HG03558 (cell line): ENCODE data around the gene TEX14.

Source experiments
- ATAC-seq: cut with Tn5 transposase; IDR thresholded peaks from one replicate; pipeline ENCODE4 v1.9.1; 2021; ENCODE audit warnings: moderate number of reproducible peaks; ENCODE audit not compliant: unreplicated experiment; ENCODE audit errors: extremely low read depth

The TEX14 gene

DNA sequence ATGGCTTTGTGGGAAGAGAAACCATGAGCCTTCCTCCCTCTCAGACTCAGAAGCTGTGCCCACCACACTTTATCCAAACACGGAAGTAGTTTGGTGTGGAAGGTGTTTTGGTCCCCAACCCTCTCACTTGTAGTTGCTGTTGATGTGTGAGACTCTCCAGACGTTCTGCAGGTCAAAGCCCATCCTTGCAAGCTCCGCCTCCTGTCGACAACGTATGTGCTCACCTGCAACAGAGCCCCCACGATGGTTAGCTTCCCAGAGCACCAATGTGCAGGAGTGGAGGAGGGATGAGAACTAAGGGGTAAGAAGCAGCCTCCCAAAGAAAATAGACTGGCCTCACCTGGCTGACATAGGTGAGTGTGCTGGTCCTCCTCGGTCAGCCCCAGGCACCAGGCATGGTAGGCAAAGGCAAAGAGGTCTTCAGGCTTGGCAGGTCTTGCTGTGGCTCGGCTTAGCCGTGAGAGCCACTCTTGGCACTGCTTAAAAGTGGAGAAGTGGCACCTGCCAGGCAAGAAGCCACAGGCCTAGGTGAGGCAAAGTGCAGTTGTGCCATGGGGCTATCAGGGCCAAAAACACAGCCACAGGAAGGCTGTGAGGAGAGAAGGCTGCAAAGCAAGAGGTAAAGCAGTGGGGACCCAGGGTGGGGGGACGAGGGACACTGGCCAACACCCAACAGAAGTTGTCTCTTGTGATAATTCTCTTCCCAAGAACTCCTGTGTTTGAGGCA, 183.3 kb downstream of the TEX14 start:
- no peak for ATAC-seq

DNA sequence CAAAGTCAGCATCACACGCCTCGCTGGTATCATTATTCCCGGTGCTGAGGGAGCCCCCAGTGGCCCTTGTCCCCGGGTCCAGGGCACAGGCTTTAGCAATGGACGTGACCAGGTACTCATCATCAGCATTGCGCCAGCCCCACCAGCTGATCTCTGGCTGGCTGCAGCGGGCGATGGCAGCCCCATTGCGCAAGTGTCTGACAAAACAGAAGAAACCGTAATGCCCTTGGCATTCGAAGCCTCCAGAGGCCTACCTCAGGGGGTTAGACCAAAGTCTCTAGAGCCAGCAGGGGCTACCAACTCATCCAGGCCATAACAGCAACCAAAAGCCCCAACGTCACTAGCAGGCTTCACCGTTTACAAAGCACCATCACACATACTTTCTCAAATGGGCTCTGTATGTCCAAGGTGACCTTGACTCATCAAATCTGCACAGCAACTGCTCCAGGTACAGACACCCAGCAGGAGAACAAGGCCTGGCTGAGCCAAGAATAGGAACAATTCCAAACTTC, 184.7 kb downstream of the TEX14 start:
- ATAC-seq: no peak
